ENCODE results near the gene ABI3.

Gene ABI3

GRCh38 chr17:49226771-49227435 lies 16.4 kb downstream of the ABI3 start:
- H3K4me1 ChIP-seq, result peaks cover 30 to 57% (median 49%) of the 10 kb centered on the region in 10 experiments
- no peak overlapping the region for H3K27ac ChIP-seq
- no peak for TF ChIP-seq Cebpa-rat (IDR thresholded peaks at IDR 0.05)
- H3K4me2 ChIP-seq, result peak overlapping the region in 5 of 11 experiments; percentile 12 to 36 (median 25); a peak in 6 of 22 replicates
- H4K20me1 ChIP-seq, result peaks cover 0 to 47% (median 14%) of the 10 kb centered on the region in 11 experiments; a peak in 13 of 22 replicates
- no peak overlapping the region for H3K9ac ChIP-seq
- no peak overlapping the region for H3K4me3 ChIP-seq
- H3K36me3 ChIP-seq, result peaks cover 0 to 12% (median 0%) of the 10 kb centered on the region in 11 experiments; a peak in 9 of 22 replicates
- H3K9me3 ChIP-seq (replicated peaks in 1 of 11), result no peaks in the 10 kb centered on the region
- H3K27me3 ChIP-seq, result peaks cover 77 to 88% (median 87%) of the 10 kb centered on the region in 11 experiments

DNA sequence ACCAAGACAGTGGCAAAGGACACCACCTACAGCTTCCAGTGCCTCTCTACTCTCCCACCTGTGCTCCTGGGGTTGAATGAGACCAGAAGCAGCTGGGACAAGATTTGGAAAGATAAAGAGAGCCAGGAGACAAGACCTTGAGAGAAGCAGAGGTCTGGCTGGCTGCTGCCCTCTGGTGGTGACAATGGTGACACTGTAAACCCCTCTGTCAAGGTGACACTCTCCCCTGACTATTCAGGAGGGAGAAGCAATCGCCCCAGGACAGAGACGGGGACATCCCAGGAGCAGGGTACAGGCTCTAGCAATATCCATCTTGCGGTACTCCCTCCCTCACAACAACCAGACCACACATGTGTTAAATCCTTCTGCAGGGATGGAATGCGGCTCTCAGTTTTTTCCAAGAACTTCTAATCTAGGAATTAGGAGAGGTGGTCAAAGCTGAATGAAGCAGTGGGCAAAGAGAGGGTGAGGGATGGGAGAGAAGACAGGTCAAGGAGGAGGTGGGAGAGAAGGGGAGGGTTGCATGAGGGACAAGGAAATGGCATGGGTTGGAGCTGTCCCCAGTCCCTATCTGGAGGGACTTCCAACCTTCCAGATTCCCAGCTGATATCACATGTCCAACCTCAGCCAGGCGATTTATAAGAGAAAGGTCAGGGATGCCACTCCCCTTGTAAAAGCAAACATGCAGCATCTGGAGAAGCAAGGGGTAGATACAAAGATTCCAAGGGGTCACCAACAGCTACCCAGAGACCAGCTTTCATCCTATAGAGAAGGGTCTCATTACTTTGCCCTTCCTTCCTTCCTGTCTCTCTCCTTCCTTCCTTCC lies 17.1 kb downstream of the ABI3 start:
- Histone ChIP-seq H3K9ac (no peak overlapping the region), H4K20me1 (peaks cover 0 to 47% (median 14%) of the 10 kb centered on the region in 11 experiments; a peak in 13 of 22 replicates), H3K36me3 (peaks cover 0 to 4% (median 0%) of the 10 kb centered on the region in 11 experiments; a peak in 4 of 22 replicates), H3K4me1 (peaks cover 29 to 57% (median 49%) of the 10 kb centered on the region in 10 experiments), H3K27me3 (peaks cover 70 to 83% (median 81%) of the 10 kb centered on the region in 11 experiments), H3K4me3 (no peak overlapping the region), H3K4me2 (peak overlapping the region in 10 of 11 experiments; percentile 12 to 50 (median 42); a peak in 17 of 22 replicates), H3K27ac (no peak overlapping the region), H3K9me3 (replicated peaks in 1 of 11) (no peaks in the 10 kb centered on the region)
- no peak for TF ChIP-seq Cebpa-rat (IDR thresholded peaks at IDR 0.05)

DNA sequence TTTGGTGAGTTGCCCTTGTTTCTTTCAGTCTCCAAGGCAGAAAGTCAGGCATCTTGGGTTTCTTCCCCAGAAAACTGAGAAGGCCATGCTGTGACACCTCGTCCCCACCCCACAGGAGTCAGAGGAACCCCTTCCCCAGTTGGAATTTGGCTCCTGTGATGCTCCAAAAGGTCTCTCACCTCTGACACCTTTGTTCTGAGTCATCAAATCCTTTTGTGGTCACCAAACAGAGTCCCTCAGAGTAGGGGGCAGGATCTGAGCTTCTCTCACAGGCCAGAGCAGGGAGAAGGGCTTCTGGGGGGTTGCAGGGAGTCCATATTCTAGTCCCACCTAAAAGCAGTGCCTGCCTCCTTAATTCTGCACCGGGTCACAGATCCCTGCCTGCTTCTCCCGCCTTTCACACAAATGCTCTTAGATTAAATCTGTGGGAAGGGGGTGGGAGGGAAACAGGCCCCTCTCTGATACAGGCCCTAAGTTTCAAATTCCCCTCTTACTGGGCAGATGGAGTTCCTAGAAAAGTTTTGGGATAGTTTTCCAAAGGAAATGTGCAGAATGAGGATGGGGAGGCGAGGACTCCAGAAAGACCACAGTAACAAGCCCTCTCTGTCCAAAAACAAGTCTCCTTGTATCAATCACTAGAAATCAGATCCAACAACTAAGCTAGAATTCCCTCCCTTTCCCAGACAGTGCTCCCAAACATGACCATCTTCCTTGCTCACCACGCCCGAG lies 18.7 kb downstream of the ABI3 start:
- Histone ChIP-seq H3K4me2 (peak overlapping the region in 10 of 11 experiments; percentile 83 to 99 (median 97); a peak in 16 of 22 replicates), H3K27me3 (peaks cover 54 to 67% (median 65%) of the 10 kb centered on the region in 11 experiments), H3K4me3 (no peak overlapping the region)

DNA sequence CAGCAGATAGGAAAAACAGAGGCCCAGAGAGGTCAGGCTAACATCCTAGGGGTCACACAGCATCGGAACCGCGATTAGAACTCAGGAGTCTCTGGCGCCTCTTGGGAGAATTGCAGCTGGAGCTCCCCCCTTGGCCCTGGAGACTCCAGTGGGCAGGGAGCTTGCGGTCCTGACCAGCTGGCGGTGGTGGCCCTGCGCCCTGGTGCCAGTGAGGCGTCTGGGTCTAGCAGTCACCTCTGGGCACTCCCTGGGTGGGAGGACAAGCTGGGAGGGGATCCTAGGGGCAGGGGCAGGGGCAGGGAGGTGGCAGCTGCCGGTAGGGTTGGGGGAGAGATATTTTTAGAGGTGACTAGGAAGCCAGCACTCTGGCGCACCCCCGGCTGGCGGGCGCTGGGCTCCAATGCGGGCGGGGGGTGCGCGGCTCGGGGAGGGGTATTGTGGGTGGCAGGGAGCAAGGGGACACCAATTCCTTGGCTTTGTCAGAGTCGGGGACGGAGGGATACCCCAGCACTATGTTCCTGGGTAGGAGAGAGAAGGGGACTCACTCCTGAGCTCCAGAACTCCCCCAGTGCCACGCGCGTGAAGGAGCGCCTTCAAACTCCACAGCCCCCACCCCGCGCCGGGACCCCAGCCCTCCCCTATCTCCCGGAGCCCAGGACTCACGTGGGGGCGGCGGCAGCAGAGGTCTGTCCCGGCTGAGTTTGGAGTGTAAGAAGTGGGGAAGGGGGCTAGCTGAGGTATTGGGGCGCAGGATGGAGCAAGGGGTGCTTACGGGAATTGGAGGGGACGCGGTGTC lies 19.5 kb downstream of the ABI3 start:
- Histone ChIP-seq H3K9ac (peak overlapping the region; percentile 7 to 71 (median 63); a peak in 20 of 22 replicates), H3K4me1 (peaks cover 8 to 39% (median 31%) of the 10 kb centered on the region in 10 experiments; a peak in 18 of 20 replicates), H3K9me3 (replicated peaks in 1 of 11) (no peaks in the 10 kb centered on the region), H3K4me2 (peak overlapping the region; percentile 83 to 99 (median 97)), H3K27ac (no peak overlapping the region), H3K4me3 (peak overlapping the region; percentile 56 to 71 (median 62)), H4K20me1 (peaks cover 0 to 32% (median 3%) of the 10 kb centered on the region in 11 experiments; a peak in 8 of 22 replicates), H3K36me3 (no peaks in the 10 kb centered on the region), H3K27me3 (peaks cover 46 to 59% (median 58%) of the 10 kb centered on the region in 11 experiments)
- no peak for TF ChIP-seq Cebpa-rat (IDR thresholded peaks at IDR 0.05)

More for the DNA sequence above, 18.7 kb downstream of the ABI3 start:
- Histone ChIP-seq H3K4me1 (peaks cover 13 to 44% (median 37%) of the 10 kb centered on the region in 10 experiments), H3K36me3 (no peaks in the 10 kb centered on the region), H3K27ac (no peak overlapping the region), H3K9ac (no peak overlapping the region), H3K9me3 (replicated peaks in 1 of 11) (no peaks in the 10 kb centered on the region), H4K20me1 (peaks cover 0 to 40% (median 10%) of the 10 kb centered on the region in 11 experiments; a peak in 12 of 22 replicates)
- TF ChIP-seq Cebpa-rat (IDR thresholded peaks at IDR 0.05), result no peak

GRCh38 chr17:49230636-49231562 lies 20.4 kb downstream of the ABI3 start, which contains the start of gene PHOSPHO1:
PHOSPHO1 (minus strand) TSS chr17:49230787; CDS start chr17:49226691, 4,096 bp downstream.
- peak within 1 kb of the TSS; percentile 83 to 99 (median 97) for H3K4me2 ChIP-seq
- peak within 1 kb of the TSS; percentile 56 to 71 (median 62) for H3K4me3 ChIP-seq
- no peaks in the 10 kb centered on the region for H3K36me3 ChIP-seq
- H3K9me3 ChIP-seq (replicated peaks in 1 of 11), result no peaks in the 10 kb centered on the region
- peak within 1 kb of the TSS; percentile 7 to 71 (median 63); a peak in 20 of 22 replicates for H3K9ac ChIP-seq
- peaks cover 37 to 50% (median 49%) of the 10 kb centered on the region in 11 experiments for H3K27me3 ChIP-seq
- H3K4me1 ChIP-seq, result peaks cover 13 to 45% (median 33%) of the 10 kb centered on the region in 10 experiments
- no peak for TF ChIP-seq Cebpa-rat (IDR thresholded peaks at IDR 0.05)
- H3K27ac ChIP-seq, result no peak within 1 kb of the TSS
- H4K20me1 ChIP-seq, result peaks cover 0 to 23% (median 0%) of the 10 kb centered on the region in 11 experiments; a peak in 4 of 22 replicates

- H3K4me1 ChIP-seq, result peaks cover 14 to 45% (median 34%) of the 10 kb centered on the region in 10 experiments
- H3K27me3 ChIP-seq, result peaks cover 33 to 44% (median 42%) of the 10 kb centered on the region in 11 experiments
- H4K20me1 ChIP-seq, result peaks cover 0 to 18% (median 0%) of the 10 kb centered on the region in 11 experiments; a peak in 3 of 22 replicates
- no peak for TF ChIP-seq Cebpa-rat (IDR thresholded peaks at IDR 0.05)
- H3K36me3 ChIP-seq, result no peaks in the 10 kb centered on the region
- H3K9ac ChIP-seq, result no peak overlapping the region
- peak overlapping the region in 3 of 10 experiments; percentile 60 to 71 (median 63); a peak in 2 of 20 replicates for H3K4me3 ChIP-seq
- no peak overlapping the region for H3K27ac ChIP-seq
- peak overlapping the region; percentile 83 to 99 (median 97); a peak in 17 of 22 replicates for H3K4me2 ChIP-seq
- no peaks in the 10 kb centered on the region for H3K9me3 ChIP-seq (replicated peaks in 1 of 11)
These were observed 21.0 kb downstream of the ABI3 start for GRCh38 chr17:49231563-49231894.

GRCh38 chr17:49234509-49235080 lies 24.1 kb downstream of the ABI3 start:
- no peak for TF ChIP-seq Cebpa-rat (IDR thresholded peaks at IDR 0.05)
- Histone ChIP-seq H3K9ac (no peak overlapping the region), H3K27ac (no peak overlapping the region), H4K20me1 (peaks cover 0 to 3% (median 0%) of the 10 kb centered on the region in 11 experiments; a peak in 1 of 22 replicates), H3K36me3 (no peaks in the 10 kb centered on the region), H3K27me3 (peaks cover 23 to 26% (median 25%) of the 10 kb centered on the region in 11 experiments), H3K4me3 (no peak overlapping the region), H3K4me1 (peaks cover 12 to 32% (median 16%) of the 10 kb centered on the region in 10 experiments), H3K4me2 (peak overlapping the region in 1 of 11 experiments; percentile 55; a peak in 1 of 22 replicates), H3K9me3 (replicated peaks in 1 of 11) (no peaks in the 10 kb centered on the region)
